ENCODE results near the gene GDI1. TPM values are rescaled to one million over a fixed set of nuclear protein-coding genes. Genes with fewer than 3 reads are reported as not detected.

GDI1 gene
- total and polyA plus RNA-seq, 12 donors, result 85.6 to 287 (median 113) TPM

GRCh38 chrX:154413142-154413541 lies 23.8 kb upstream of the GDI1 start:
- Histone ChIP-seq H3K4me3 (no peak overlapping the region), H3K9me3 (replicated peaks in 1 of 3) (no peaks in the 10 kb centered on the region), H3K27ac (peak overlapping the region in 1 of 5 donors; percentile 93), H3K36me3 (replicated peaks in 1 of 2) (no peaks in the 10 kb centered on the region), H3K4me1 (replicated peaks in 1 of 2) (peaks cover 0 to 4% of the 10 kb centered on the region in 2 donors), H3K27me3 (peaks cover 4% of the 10 kb centered on the region)
- intact Hi-C loops (cut with DNase I), result no loop called here
- no peak for TF ChIP-seq POLR2A (IDR thresholded peaks at IDR 0.05)
- DNase-seq, result no peak
- 74 to 81% (median 79%) methylated on average over 4 to 8 of the region's 8 CpGs for WGBS, 4 donors

- no peaks in the 10 kb centered on the region for H3K27me3 ChIP-seq
- no peak for DNase-seq
- intact Hi-C loops (cut with DNase I), result no loop called here
- H3K4me1 ChIP-seq (replicated peaks in 1 of 2), result no peaks in the 10 kb centered on the region
- 69 to 81% (median 74%) methylated on average over 7 of the region's 7 CpGs for WGBS, 4 donors
- no peaks in the 10 kb centered on the region for H3K36me3 ChIP-seq (replicated peaks in 1 of 2)
- TF ChIP-seq POLR2A (IDR thresholded peaks at IDR 0.05) (no peak), CTCF (IDR thresholded peaks at IDR 0.05) (no peak)
- H3K9me3 ChIP-seq (replicated peaks in 1 of 3), result no peaks in the 10 kb centered on the region
- no peak overlapping the region for H3K4me3 ChIP-seq
- H3K27ac ChIP-seq, result no peak overlapping the region
These were observed 19.8 kb upstream of the GDI1 start for GRCh38 chrX:154417157-154417556.

GRCh38 chrX:154419189-154419588 lies 17.8 kb upstream of the GDI1 start:
- no peaks in the 10 kb centered on the region for H3K4me1 ChIP-seq (replicated peaks in 1 of 2)
- 89 to 93% (median 91%) methylated on average over 7 to 8 of the region's 8 CpGs for WGBS, 4 donors
- no peaks in the 10 kb centered on the region for H3K9me3 ChIP-seq (replicated peaks in 1 of 3)
- TF ChIP-seq POLR2A (IDR thresholded peaks at IDR 0.05), result no peak
- no peak for TF ChIP-seq CTCF (IDR thresholded peaks at IDR 0.05)
- no peak overlapping the region for H3K4me3 ChIP-seq
- no peaks in the 10 kb centered on the region for H3K36me3 ChIP-seq (replicated peaks in 1 of 2)
- intact Hi-C loops (cut with DNase I), result no loop called here
- H3K27ac ChIP-seq, result peak overlapping the region in 2 of 5 donors; percentile 48 to 72
- DNase-seq, result no peak
- no peaks in the 10 kb centered on the region for H3K27me3 ChIP-seq

GRCh38 chrX:154419688-154420401 lies 17.1 kb upstream of the GDI1 start:
- DNase-seq, result peak in 5 of 7 donors; percentile 54 to 78 (median 64)
- H3K4me3 ChIP-seq, result no peak overlapping the region
- 45 to 64% (median 55%) methylated on average over 15 to 19 of the region's 19 CpGs; no CpG with 5 or more reads in 1 of the 4 donors for WGBS, 4 donors
- H3K4me1 ChIP-seq (replicated peaks in 1 of 2), result no peaks in the 10 kb centered on the region
- TF ChIP-seq CTCF (IDR thresholded peaks at IDR 0.05) (no peak), POLR2A (IDR thresholded peaks at IDR 0.05) (peak in 1 of 2 donors; percentile 35)
- intact Hi-C loops (cut with DNase I), result no loop called here
- H3K9me3 ChIP-seq (replicated peaks in 1 of 3), result no peaks in the 10 kb centered on the region
- no peaks in the 10 kb centered on the region for H3K27me3 ChIP-seq
- H3K36me3 ChIP-seq (replicated peaks in 1 of 2), result no peaks in the 10 kb centered on the region
- H3K27ac ChIP-seq, result peak overlapping the region in 2 of 5 donors; percentile 48 to 72

- Histone ChIP-seq H3K4me1 (replicated peaks in 1 of 2) (no peaks in the 10 kb centered on the region), H3K27me3 (no peaks in the 10 kb centered on the region), H3K36me3 (replicated peaks in 1 of 2) (no peaks in the 10 kb centered on the region), H3K4me3 (no peak overlapping the region), H3K27ac (peak overlapping the region in 2 of 5 donors; percentile 48 to 72), H3K9me3 (replicated peaks in 1 of 3) (no peaks in the 10 kb centered on the region)
- no peak for DNase-seq
- intact Hi-C loops (cut with DNase I), result no loop called here
- TF ChIP-seq POLR2A (IDR thresholded peaks at IDR 0.05), result no peak
- no peak for TF ChIP-seq CTCF (IDR thresholded peaks at IDR 0.05)
- 73 to 79% (median 75%) methylated on average over 3 to 10 of the region's 10 CpGs for WGBS, 4 donors
These were observed 16.6 kb upstream of the GDI1 start for GRCh38 chrX:154420402-154420756.

Measured in adrenal gland (tissue), 12 donors.